Globus pallidus (tissue), 1 donor: ENCODE results near the gene STK40.
A peak's percentile ranks its signal among the peaks of the same experiment; 100 is the strongest.

Source experiments
- DNase-seq: peaks from one replicate; pipeline ENCODE4 v3.0.0-alpha.2; 2015; ENCODE audit warnings: low spot score

STK40 gene

GRCh38 chr1:36369061-36369861 lies 16.5 kb downstream of the STK40 start:
- DNase-seq = peak; percentile 58

- no peak for DNase-seq
Measured at GRCh38 chr1:36367798-36368197, 17.9 kb downstream of the STK40 start.

GRCh38 chr1:36367066-36367465 lies 18.7 kb downstream of the STK40 start:
- no peak for DNase-seq

- peak; percentile 68 for DNase-seq
Measured at GRCh38 chr1:36366091-36366661, 19.5 kb downstream of the STK40 start.

- DNase-seq = peak; percentile 78
Measured at GRCh38 chr1:36365381-36365780, 20.3 kb downstream of the STK40 start.

- no peak for DNase-seq
Measured at GRCh38 chr1:36359911-36360550, 25.7 kb downstream of the STK40 start.

- no peak for DNase-seq
Measured at GRCh38 chr1:36359383-36359782, 26.3 kb downstream of the STK40 start.

- no peak for DNase-seq
Measured at GRCh38 chr1:36358514-36359084, 27.1 kb downstream of the STK40 start.

- no peak for DNase-seq
Measured at GRCh38 chr1:36355811-36356210, 29.9 kb downstream of the STK40 start.

GRCh38 chr1:36354486-36354885 lies 31.2 kb downstream of the STK40 start:
- DNase-seq = no peak

- no peak for DNase-seq
Measured at GRCh38 chr1:36352910-36353878, 32.5 kb downstream of the STK40 start.

GRCh38 chr1:36352125-36352909 lies 33.4 kb downstream of the STK40 start:
- no peak for DNase-seq

GRCh38 chr1:36351227-36351977 lies 34.3 kb downstream of the STK40 start:
- no peak for DNase-seq

- DNase-seq = no peak
Measured at GRCh38 chr1:36350659-36351226, 35.0 kb downstream of the STK40 start.

- DNase-seq = no peak
Measured at GRCh38 chr1:36349839-36350238, 35.9 kb downstream of the STK40 start.

- DNase-seq = no peak
Measured at GRCh38 chr1:36349241-36349671, 36.5 kb downstream of the STK40 start.

GRCh38 chr1:36346741-36347370 lies 38.9 kb downstream of the STK40 start:
- no peak for DNase-seq

- DNase-seq = no peak
Measured at GRCh38 chr1:36345353-36345752, 40.4 kb downstream of the STK40 start.

GRCh38 chr1:36344395-36344680 lies 41.4 kb downstream of the STK40 start:
- DNase-seq = no peak
